HG02970 (cell line): Measurements from ENCODE around the gene NEUROD4.

ENCODE experiments used
- ATAC-seq: cut with Tn5 transposase; IDR thresholded peaks from one replicate; pipeline ENCODE4 v1.9.1; 2021; ENCODE audit warnings: mild to moderate bottlenecking, moderate library complexity, moderate number of reproducible peaks; ENCODE audit not compliant: unreplicated experiment, low FRiP score

Gene NEUROD4

DNA sequence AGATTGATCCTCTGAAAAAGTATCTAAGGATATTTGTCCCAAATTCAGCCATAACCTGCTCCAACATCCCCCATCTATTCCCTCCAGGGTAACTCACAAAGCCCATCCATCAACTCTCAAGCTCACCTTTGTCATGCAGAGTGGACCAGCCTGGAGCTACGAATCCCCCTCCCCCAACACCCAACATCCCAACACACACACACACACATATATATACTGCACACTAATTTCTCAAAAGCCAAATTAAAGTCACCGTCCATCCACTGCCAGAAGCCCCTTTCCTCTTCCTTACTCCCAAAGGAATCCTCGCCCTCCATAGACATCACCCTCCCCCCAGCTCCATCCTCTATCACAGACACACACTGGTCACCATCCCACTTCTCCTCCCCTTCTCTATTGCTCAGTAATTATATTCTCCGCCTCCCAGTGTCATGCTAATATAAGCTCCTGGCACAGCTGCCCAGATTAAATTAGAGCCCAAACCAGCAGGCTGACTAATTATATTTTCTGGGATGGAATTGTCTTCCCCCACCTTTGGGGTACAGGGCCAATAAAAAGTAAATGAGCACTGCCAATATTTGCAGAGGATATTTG, 21.7 kb upstream of the NEUROD4 start:
- ATAC-seq = no peak

DNA sequence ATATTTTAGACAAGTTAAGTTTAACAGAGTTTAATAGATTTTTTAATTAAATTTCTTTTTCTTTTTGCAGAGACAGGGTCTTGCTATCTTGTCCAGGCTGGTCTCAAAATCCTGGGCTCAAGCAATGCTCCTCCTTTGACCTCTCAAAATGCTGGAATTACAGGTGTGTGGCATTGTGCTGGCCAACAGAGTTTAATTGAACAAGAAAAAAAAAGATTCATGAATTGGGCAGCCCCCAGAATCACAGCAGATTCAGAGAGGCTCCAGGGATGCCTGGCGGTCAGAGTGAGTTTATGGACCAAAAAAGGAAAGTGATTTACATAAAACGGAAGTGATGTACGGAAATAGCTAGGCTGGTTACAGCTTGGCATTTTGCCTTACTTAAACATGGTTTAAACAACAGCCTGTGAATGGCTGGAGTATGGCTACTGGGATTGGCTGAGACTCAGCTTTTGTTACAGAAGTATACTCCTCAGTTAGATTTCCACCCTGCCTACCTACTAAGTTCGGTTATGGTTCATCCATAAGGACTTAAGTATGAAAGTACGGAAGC, 20.7 kb upstream of the NEUROD4 start:
- no peak for ATAC-seq

DNA sequence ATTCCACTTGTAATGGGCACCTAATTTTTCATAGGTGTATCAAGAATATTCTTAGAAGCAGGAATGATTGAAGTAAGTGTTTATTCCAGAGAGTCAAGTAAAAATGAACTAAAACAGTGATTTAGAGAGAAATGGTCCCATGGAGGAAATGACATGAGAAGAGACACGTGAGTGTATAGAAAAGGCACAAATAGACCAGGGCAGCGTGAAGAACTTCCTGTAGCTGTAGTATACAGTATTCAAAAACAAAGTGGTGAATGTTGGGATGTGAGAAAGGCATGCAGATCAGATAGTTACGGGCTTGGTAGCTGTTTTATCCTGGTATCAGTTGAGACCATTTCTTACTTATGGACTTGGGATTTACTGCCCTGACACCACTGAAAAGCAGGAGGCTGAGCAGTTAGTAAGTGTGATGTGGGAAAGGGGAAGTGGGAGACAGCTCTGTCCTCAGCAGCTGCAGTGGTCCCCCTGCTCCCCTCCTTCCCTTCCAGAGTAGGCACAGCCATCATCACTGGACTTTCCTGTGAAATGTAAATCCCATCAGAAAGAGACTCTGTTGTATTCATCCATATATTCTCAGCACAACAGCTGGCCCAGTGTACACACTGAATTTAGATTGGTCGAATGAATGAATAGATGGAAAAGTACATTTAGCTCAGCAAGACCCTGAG, 18.4 kb upstream of the NEUROD4 start:
- ATAC-seq = no peak

DNA sequence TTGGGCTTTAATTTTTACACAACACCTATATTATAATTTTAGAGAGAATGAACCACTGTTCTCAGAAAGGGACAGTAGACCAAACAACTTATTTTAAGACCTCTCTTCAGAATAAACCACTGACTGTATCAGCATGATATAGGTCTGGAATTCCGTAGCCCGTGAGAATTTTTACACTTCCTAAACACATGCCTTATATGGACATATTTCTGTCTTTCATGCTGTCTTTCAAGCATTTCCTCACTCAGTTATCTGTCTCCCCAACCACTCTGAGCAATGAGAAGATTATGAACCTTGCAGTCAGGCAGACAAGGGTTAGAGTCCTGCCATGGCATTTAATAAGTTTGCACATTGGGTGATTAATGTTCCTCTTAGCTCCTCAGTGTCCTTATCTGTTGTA, 17.4 kb upstream of the NEUROD4 start:
- ATAC-seq = no peak

DNA sequence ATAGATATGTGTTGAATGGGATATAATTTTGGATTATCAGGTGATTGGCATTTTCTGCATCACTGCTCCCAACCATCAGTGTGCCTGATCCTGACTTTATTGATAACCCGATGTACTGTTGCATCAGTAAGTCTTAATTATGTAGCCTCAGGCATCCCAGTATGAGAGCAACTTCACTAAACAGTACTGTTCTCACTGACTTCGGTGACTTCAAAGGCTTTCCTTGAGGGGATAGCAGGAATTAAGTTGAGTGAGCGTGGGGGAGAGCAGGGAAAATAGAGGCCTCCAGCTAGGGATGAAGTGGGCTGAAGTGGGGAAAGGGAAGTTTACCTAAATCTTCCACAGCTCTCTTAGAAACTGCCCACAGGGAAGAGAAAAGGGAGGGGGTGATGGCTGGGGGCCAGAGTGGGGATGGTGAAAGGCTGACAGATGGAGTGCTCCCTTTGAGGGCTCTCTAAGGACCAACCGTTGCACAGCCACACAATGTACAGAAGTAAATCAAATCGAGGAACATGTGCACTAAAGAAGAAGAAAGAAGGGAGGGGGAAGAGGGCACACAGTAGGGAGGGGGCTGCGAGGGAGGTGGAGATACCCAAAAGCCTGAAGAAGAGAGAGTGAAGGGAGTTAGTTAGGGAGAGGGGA, 10.7 kb upstream of the NEUROD4 start:
- no peak for ATAC-seq

DNA sequence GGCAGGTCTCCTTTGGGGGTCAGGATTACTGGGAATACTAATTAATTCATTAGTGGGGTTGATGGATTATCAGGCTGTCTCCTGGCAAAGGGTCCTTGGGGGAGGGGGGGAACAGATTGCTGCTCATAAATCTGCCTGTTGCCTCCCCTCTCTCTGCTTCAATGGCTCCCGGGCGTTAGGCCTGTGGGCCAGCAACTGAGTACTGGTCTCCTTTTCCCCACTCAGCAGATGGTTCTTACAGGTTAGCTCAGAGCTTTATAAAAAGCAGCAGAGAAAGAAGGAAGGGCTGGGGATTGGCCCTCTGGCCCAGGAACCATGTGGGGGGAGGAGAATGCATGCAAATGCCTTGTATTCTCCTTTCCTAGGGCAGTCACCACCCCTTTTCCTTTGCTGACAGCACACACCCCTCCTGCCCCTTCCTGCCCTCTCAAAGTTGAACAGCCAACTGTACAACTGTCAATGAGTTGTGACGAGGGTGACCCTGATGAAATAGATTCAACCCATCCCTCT, 2.3 kb upstream of the NEUROD4 start:
- no peak for ATAC-seq

DNA sequence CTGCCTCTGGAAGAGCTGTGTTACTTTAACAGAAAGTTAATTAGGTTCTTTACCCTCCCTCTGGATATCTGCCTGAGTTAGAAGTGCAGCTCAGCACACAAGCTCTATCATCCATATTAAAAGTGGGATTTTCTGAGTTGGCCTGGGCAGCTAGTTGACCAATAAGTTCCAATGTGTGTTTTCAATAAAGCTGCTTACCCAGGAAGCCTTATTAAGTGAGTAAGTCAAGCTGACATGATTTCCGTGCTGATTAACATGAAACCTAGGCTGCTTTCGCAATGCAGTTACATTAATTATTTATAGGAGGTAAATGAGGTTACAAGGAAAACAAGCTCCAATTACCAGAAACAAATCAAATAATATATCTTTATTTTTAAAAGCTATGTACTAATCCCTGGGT, 4.8 kb downstream of the NEUROD4 start:
- ATAC-seq = no peak

DNA sequence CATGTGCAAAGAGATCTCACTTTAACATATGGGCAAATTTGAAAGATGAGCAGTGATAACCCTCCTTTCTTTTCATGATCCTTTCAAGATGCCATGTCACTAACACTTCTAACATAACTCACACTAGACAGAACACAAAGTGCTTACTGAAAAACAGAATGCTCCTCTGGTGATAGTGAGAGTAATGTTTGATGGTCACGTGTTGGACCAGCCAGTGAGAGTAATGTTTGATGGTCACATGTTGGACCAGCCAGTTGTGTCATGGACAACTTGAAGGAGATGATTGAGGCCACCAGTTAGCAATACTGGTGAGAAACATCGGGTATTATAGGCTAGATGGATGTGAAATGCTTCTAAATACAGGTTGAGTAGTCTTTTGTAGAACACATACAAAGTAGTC, 5.7 kb downstream of the NEUROD4 start:
- ATAC-seq = no peak

DNA sequence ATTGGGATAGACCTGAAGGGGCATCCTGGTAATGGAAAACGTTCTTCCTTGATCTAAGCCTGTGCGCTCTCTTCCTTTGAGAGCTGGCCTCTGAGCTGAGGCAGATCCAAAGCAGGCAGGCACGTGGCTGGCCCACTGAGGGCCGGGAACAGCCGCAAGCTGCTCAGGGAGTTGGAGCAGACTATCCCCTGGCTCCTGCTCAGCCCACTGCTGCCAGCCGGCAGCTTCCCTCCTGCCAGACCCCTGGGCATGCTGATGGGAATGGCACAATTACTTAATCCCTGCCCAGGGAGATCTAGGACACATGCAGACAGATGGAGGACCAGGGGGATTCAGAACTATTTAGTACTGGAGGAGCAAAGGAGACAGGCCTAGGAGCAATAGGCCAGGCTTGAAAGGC, 14.4 kb downstream of the NEUROD4 start:
- no peak for ATAC-seq

DNA sequence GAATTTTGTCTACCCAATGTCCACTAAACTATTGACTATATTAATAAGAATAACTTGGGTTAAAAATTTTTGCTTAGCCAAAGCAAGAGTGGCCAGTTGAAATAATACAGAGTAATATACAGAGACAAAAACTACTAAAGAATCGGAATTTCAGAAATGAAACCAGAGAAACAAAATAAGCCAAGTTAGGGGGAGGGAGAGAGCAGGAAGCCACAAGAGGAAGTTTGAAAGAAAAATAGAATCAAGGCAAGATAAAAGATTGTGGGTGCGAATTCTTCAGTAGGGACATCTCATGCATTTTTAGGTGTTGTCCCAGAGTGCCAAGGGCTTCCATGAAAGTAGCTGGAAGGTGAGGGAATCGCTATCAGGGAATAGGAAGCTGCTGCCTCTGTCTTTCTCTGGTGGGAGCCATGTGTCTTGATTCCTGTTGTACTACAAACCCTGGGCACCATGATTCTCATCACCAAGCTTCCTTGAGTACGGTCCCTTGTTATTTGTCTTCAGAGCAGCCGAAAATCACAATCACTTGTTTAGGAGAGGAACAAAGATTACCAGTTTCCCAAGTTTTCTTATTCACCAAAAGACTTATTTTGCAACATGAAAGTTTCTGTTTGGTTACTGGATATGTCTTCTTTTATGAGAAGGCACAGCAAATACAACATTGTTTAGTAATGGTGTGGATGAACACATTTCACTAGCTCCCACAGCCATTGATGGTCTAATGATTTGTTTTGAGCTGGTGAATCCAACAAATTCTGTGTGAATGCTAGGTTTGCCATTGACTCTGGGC, 16.7 kb downstream of the NEUROD4 start:
- no peak for ATAC-seq

DNA sequence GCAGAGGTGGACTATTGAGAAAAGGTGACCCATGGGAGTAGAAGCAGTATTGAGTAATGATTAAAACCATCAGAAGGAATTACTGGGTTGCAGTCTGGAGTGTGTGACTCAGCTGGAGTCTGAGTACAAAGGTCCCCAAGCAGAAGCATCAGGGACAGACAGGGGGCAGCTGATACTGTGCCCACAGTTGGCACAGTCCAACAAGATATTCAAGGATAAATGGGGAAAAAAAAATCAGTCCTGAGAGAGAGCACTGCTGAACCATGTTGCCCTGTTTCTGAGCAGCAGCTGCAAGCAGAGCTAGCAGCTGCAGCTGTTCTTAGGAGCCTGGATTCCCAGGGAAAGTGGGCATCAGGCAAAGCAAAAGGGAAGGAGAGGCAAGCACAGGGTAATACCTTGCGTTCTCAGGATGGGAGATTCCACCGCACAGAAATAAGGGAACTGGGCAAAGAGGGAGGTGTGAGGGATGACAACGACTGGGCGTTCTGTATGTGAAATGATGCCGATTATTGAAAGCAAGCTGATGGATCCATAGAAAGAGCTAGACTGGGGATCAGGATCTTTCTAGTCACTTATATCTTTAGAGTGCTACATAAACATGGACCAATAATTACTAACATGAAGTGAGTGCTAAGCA, 17.7 kb downstream of the NEUROD4 start:
- no peak for ATAC-seq

DNA sequence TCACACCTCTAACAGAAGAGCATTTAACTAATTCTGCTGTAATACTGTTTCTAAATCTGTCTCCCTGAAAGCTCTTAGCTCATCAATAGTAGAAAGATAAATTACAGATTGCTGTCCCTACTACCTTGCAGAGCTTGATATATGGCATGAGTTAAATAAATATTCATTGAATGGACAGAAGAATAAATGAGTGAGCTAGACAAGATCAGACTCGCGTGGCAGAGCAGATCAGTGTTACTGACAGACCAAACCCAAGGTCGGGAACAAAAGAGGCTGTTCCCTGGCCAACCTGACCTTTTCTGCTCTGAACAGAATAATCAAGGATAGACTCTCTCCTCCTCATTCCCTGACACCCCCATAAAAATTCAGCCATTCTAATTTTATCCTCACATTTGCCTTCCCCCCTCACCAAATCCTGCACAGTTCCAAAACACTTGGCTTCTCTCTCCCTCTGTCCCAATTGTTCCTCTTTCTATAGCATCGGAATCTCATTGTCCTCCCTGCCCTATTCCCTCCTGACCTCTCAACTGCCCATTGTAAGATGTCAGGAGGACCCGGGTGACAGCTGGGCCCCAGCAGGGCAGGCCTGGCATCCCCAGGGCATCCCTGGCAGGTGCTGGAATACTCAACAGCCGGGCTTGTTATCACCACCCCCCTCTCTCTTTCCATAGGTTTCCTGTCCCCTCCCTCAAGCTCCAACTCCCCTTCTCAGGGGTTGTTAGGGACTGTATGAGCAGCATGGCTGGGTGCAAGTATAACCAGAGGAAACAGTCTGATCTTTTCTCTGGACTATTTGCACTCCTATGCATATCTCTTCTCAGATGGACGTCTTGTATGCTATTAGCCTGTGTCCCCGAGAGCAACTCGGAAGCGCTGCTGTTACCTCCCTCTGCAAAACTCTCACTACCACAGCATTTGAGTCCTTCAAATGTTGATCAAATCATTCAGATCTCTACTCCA, 19.9 kb downstream of the NEUROD4 start:
- no peak for ATAC-seq

DNA sequence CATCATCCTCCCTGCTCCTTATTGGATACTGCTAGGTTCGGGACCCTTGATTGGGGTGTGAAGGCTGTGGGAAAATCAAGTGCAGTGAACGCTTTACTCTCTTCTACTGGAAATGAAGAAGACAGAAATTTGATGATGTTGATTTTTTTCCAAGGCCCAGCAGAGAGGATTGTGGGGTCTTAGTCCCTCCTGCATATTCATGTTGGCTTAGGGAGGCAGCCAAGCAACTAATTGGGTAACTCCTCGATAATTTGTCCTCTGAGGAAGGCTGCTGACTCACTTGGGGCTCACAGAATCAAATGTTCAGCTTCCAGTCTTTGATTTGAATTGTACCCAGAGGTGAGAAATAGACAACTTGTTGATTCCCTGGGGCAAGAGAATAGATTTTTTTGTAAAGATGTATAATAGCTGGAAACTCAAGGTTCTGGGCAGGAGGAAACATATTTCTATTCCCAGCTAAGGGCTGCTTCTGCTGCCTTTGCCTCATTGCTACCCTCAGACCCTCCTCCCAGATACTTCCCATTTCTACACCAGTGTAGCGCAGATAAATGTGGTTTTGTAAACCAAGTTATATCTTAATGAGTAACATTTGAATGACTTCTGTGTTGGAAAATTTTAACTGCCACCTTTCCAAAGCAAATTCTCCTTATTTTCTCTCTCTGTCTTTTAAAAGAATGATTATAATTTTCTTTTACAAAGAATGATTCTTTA, 21.7 kb downstream of the NEUROD4 start:
- no peak for ATAC-seq

DNA sequence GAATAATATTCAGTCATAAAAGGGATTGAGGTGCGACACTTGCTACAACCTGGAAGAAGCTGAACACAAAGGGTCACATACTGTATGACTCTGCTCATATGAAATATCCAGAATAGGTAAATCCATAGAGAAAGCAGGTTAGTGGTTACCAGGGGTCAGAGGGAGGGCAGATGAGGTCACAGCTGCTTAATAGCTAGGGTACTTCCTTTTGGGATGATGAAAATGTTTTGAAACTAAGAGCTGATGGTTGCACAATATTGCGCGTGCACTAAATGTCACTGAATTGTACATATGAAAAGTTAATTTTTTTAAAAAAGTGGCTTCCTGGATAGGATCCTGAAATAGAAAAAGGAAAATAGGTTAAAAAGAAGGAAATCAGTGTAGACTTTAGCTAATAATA, 23.8 kb downstream of the NEUROD4 start:
- ATAC-seq = no peak

DNA sequence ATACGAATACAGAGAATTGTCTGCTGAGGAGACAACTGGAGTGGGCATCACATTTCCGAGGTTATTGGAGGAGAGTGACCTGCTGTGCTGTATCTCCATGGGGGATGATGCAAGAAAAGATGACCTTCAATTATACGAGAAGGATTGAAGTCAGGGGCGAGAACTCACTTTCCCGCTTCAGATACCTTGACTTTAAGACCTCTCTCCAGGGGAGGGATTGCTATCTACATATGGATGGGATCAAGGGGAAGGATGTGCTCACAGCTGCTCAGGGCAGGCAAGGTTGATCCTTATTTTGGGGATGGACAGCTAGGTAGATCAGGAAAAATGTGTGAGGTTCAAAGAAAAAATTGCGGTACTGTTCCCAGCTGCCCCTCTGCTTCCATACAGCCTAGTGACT, 24.4 kb downstream of the NEUROD4 start:
- ATAC-seq = no peak

DNA sequence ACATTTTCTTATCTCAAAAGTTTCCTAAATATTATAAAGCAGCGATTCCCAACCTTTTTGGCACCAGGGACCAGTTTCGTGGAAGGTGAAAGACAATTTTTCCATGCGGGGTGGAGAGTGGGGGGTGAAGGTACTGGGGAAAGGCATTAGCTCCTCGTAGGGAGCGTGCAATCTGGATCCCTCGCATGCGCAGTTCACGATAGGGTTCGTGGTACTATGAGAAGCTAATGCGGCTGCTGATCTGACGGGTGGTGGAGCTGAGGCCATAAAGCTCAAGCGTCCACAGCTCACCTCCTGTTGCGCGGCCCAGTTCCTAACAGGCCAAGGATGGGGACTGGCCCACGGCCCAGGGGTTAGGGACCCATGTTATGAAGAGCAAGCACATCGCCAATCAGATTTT, 29.9 kb downstream of the NEUROD4 start:
- no peak for ATAC-seq

DNA sequence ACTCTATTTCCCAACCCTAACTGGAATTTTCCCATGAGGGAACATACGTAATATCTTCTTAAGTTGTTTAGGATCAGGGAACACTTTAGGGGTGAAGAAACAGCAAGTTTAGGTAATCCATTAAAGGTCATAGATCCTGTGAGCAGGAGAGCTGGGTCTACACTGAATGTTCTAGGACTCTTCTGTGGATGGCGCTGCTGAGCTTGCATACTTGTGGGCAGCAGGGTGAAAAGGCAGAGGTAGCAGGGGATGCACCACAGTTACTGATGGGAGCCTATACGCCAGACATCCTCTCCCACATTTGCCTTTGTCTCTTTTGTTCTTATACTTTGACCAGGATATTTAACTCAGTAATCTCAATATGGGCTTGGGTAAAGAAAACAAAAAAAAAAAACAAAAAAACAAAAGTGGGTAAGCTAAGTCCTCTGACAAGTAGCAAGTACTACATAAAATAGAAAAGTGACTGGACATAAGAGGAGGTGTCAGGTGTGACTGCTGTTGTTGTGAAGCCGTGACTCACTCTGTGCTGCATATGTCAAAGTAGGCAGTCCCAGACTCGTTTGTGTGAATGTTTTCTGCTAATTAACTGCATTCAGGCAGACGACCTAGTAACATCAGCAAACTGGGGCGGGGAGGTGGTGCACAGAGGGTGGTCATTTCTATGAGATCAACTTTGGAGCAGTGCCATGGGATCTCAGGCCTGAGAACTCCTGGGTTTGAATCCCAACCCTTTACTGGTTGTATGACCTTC, 31.6 kb downstream of the NEUROD4 start:
- ATAC-seq = no peak

DNA sequence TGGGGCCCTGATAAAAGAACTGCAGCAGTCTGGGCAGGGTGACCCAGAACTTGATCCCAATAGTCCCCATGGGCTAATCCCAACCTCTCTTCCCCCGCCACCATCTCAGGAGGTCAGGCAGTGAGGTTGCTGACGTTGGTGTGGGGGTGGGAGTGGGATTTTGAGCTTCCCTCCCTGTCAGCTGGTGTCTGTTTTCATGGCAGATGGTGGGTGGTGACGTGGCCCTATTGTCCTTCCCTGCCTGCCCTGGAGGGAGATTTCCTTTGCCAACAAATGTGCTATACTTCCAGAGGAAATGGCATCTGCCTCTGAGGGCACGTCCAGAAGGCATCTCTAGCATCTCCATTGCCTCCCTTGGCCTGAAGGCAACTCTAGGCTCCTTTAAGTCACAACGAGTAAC, 37.7 kb downstream of the NEUROD4 start:
- ATAC-seq = no peak
